Daoy (cell line): ENCODE results near the gene PITRM1. TPM values are rescaled to one million over a fixed set of nuclear protein-coding genes. Genes with fewer than 3 reads are reported as not detected.

ENCODE experiments used
- DNase-seq: peaks from one replicate; pipeline ENCODE4 v3.0.0-alpha.2; 2015; ENCODE audit warnings: low read depth
- total RNA-seq: library from RNA; depleted of rRNA; stranded (reverse); fragments of >200 nt; shearing (Covaris generic); gene quantifications from 2 replicates; pipeline ENCODE4 v1.2.3, GENCODE V29; 2014; rRNA removed

Gene PITRM1
- total RNA-seq, 1 experiment from 2014 or later = 37.8 TPM

GRCh38 chr10:3103646-3104045 lies 68.9 kb downstream of the PITRM1 start:
- DNase-seq = no peak

GRCh38 chr10:3102720-3103427 lies 69.7 kb downstream of the PITRM1 start:
- DNase-seq = no peak

GRCh38 chr10:3100856-3101640 lies 71.5 kb downstream of the PITRM1 start:
- no peak for DNase-seq

- no peak for DNase-seq
Observed at GRCh38 chr10:3100093-3100792, 72.3 kb downstream of the PITRM1 start.

GRCh38 chr10:3099291-3100092 lies 73.1 kb downstream of the PITRM1 start:
- no peak for DNase-seq

GRCh38 chr10:3098689-3099088 lies 73.9 kb downstream of the PITRM1 start:
- no peak for DNase-seq

- no peak for DNase-seq
Observed at GRCh38 chr10:3097160-3097559, 75.4 kb downstream of the PITRM1 start.

GRCh38 chr10:3096149-3096548 lies 76.4 kb downstream of the PITRM1 start:
- peak; percentile 57 for DNase-seq

GRCh38 chr10:3095373-3096139 lies 77.0 kb downstream of the PITRM1 start:
- DNase-seq = peak; percentile 92

GRCh38 chr10:3094609-3095036 lies 78.0 kb downstream of the PITRM1 start:
- DNase-seq = no peak

- DNase-seq = no peak
Observed at GRCh38 chr10:3093996-3094395, 78.6 kb downstream of the PITRM1 start.

GRCh38 chr10:3091921-3092320 lies 80.7 kb downstream of the PITRM1 start:
- DNase-seq = no peak

GRCh38 chr10:3090914-3091787 lies 81.4 kb downstream of the PITRM1 start:
- peak; percentile 66 for DNase-seq

- DNase-seq = no peak
Observed at GRCh38 chr10:3090388-3090787, 82.2 kb downstream of the PITRM1 start.

Other genes starting within 250 kb of the PITRM1 start
- 176 and 183 TPM in 2 replicates for gene PFKP, start 105.2 kb downstream of the PITRM1 start, total RNA-seq